ENCODE results near the gene LNX1.

The LNX1 gene

DNA sequence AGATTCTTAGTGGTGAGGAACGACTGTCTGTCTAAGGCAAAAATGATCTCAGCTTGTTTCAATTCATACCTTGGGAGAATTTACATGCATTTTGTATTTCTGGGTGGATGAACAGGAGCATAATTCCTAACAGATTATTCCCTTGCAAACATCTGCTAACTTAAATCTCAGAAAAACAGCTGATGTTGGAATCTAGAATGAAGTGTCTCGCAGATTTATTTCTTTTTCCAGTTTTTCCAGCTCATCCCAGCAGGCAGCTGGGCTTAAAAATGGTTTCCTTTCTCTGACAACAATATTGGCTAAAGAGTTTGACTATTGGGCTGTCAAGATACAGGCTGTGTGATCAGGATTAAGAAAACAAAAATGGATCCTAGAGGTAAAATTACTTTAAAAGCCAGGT lies 1.1 kb downstream of the LNX1 start:
- 95 to 97% methylated on average over 2 of the region's 2 CpGs for WGBS, 2 experiments
- H3K36me3 ChIP-seq (ENCODE audit: control insufficient read depth, insufficient read depth, low read length) = no peaks in the 10 kb centered on the region
- no peak overlapping the region for H3K4me3 ChIP-seq (ENCODE audit: insufficient read depth, low read depth, low read length)
- H3K9me3 ChIP-seq (ENCODE audit: control insufficient read depth, low read length) = no peaks in the 10 kb centered on the region
- no peak overlapping the region for H3K27ac ChIP-seq (ENCODE audit: insufficient read depth, low read depth, low read length, poor library complexity, severe bottlenecking)
- no peaks in the 10 kb centered on the region for H3K27me3 ChIP-seq (ENCODE audit: control insufficient read depth, insufficient read depth, low read length, poor library complexity, severe bottlenecking)
- H3K4me1 ChIP-seq (ENCODE audit: control insufficient read depth, insufficient read depth, low read length) = peaks cover 19% of the 10 kb centered on the region

DNA sequence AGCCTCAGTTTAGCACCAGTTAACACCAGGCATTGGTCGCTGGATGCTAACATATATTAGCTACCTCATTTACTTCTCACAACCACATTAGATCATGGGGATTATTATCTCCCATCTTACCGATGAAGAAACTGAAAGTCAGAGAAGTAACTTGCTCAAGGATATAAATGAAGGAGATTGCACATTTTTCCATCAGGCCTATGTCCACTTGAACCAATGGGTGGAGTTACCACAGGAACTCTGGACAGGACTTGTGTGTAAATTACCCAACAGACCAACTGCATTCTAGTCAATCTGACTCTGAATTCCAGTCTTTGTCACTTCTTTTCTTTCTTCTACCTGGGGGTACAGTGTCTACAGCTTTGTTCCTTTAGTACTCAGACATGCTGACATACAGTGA lies 1.8 kb downstream of the LNX1 start:
- no peaks in the 10 kb centered on the region for H3K36me3 ChIP-seq (ENCODE audit: control insufficient read depth, insufficient read depth, low read length)
- no peaks in the 10 kb centered on the region for H3K9me3 ChIP-seq (ENCODE audit: control insufficient read depth, low read length)
- no peak overlapping the region for H3K4me3 ChIP-seq (ENCODE audit: insufficient read depth, low read depth, low read length)
- 93 to 97% methylated on average over 1 to 2 of the region's 2 CpGs for WGBS, 2 experiments
- no peaks in the 10 kb centered on the region for H3K27me3 ChIP-seq (ENCODE audit: control insufficient read depth, insufficient read depth, low read length, poor library complexity, severe bottlenecking)
- peaks cover 19% of the 10 kb centered on the region for H3K4me1 ChIP-seq (ENCODE audit: control insufficient read depth, insufficient read depth, low read length)
- no peak overlapping the region for H3K27ac ChIP-seq (ENCODE audit: insufficient read depth, low read depth, low read length, poor library complexity, severe bottlenecking)

DNA sequence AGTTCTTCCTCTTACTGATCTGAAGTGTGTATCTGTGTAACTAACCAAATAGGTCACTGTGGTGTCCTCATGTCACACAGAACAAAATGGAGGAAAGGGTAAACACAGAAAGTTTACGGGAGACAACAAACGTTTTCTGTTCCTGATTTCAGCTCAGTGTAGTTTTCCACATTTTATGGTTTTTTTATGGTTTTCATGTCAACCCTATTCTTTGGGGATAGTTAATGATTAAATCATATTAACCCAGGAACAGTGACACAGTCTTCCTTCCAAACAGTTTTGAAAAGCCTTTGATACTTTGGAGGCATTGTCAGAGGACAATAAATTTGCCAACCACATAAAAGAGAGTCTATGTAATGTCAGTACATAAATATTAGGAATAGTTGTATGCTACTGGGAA lies 4.2 kb downstream of the LNX1 start:
- no peaks in the 10 kb centered on the region for H3K27me3 ChIP-seq (ENCODE audit: control insufficient read depth, insufficient read depth, low read length, poor library complexity, severe bottlenecking)
- no peaks in the 10 kb centered on the region for H3K36me3 ChIP-seq (ENCODE audit: control insufficient read depth, insufficient read depth, low read length)
- no peak overlapping the region for H3K27ac ChIP-seq (ENCODE audit: insufficient read depth, low read depth, low read length, poor library complexity, severe bottlenecking)
- peaks cover 12% of the 10 kb centered on the region for H3K4me1 ChIP-seq (ENCODE audit: control insufficient read depth, insufficient read depth, low read length)
- WGBS, 2 experiments = 93 to 95% methylated on average over 2 of the region's 2 CpGs
- no peak overlapping the region for H3K4me3 ChIP-seq (ENCODE audit: insufficient read depth, low read depth, low read length)
- H3K9me3 ChIP-seq (ENCODE audit: control insufficient read depth, low read length) = no peaks in the 10 kb centered on the region

DNA sequence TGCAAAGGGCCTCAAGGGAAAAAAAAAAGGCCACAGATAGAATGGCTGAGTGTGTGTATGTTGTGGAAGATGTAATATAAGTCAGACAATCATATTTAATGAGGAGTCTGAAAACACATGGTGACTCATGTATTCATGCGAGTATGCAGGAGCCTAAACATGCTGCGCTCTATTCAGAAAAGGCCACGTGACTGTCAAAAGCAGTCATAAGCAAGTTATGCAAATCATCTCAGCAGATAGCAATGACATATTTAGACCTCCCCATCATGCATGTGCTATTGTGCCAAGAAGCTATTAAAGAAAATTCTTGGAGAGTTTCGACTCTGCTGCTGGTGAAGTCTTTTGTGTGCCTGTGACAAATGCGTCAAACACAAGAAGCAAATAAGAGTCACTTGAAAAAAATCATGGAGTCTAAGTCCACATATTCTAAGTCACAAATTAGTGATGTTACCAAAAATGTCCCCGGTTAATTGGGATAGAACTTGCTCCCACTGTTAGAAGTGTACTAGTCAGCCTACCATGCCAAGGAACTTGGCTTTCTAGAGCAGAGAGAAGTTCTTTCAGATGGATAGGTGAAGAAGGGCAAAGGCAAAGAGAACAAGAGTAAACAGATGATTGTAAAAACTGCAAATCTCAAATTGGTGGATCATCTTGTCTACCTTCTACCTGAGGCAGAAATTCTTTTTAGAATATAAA lies 5.0 kb downstream of the LNX1 start:
- H3K27me3 ChIP-seq (ENCODE audit: control insufficient read depth, insufficient read depth, low read length, poor library complexity, severe bottlenecking) = no peaks in the 10 kb centered on the region
- WGBS, 2 experiments = 95% methylated on average over 6 of the region's 6 CpGs
- H3K4me3 ChIP-seq (ENCODE audit: insufficient read depth, low read depth, low read length) = no peak overlapping the region
- no peak overlapping the region for H3K27ac ChIP-seq (ENCODE audit: insufficient read depth, low read depth, low read length, poor library complexity, severe bottlenecking)
- H3K9me3 ChIP-seq (ENCODE audit: control insufficient read depth, low read length) = no peaks in the 10 kb centered on the region
- H3K36me3 ChIP-seq (ENCODE audit: control insufficient read depth, insufficient read depth, low read length) = no peaks in the 10 kb centered on the region
- peaks cover 9% of the 10 kb centered on the region for H3K4me1 ChIP-seq (ENCODE audit: control insufficient read depth, insufficient read depth, low read length)

DNA sequence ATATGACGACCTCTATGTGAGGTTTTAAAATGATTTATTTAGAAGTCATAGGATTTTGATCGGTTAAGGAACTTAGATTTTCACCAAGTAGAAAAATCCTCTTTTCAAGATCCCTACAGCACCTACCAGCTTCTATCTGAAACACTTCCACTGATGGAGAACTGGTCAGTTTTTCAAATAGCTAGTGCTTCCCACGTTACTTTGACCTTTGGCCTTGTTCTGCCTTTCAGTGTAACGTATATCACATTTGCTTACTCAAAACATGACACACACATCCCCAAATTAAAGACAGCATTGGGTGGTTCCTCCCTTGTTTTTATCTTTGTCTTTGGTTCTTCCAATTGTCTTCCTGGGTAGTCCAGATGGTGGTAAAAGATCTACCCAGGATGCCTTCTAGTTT lies 6.6 kb downstream of the LNX1 start:
- Histone ChIP-seq H3K9me3 (ENCODE audit: control insufficient read depth, low read length) (no peaks in the 10 kb centered on the region), H3K4me1 (ENCODE audit: control insufficient read depth, insufficient read depth, low read length) (no peaks in the 10 kb centered on the region), H3K27ac (ENCODE audit: insufficient read depth, low read depth, low read length, poor library complexity, severe bottlenecking) (no peak overlapping the region), H3K36me3 (ENCODE audit: control insufficient read depth, insufficient read depth, low read length) (no peaks in the 10 kb centered on the region), H3K4me3 (ENCODE audit: insufficient read depth, low read depth, low read length) (no peak overlapping the region), H3K27me3 (ENCODE audit: control insufficient read depth, insufficient read depth, low read length, poor library complexity, severe bottlenecking) (no peaks in the 10 kb centered on the region)
- WGBS, 2 experiments = 84 to 91% methylated on average over 4 of the region's 4 CpGs

DNA sequence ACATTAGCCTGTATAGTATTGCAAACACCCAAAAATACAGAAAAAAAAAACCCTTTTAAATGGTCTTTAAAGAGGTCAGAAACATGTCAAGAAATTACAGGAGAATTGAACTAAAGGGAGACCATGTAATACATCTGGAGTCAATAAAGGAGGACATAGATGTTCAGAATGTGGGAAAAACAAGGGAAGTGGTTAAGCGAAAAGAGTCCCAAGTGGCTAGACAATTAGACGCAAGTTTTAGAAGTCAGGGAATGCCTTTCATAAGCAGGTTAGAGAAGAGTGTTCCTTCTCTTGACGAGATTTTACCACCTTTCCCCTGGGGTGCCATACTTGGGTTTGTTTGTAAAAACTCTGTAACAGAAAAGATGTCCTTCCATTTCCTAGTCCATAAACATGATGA lies 7.8 kb downstream of the LNX1 start:
- Histone ChIP-seq H3K36me3 (ENCODE audit: control insufficient read depth, insufficient read depth, low read length) (no peaks in the 10 kb centered on the region), H3K4me1 (ENCODE audit: control insufficient read depth, insufficient read depth, low read length) (no peaks in the 10 kb centered on the region), H3K4me3 (ENCODE audit: insufficient read depth, low read depth, low read length) (no peak overlapping the region), H3K9me3 (ENCODE audit: control insufficient read depth, low read length) (no peaks in the 10 kb centered on the region), H3K27me3 (ENCODE audit: control insufficient read depth, insufficient read depth, low read length, poor library complexity, severe bottlenecking) (no peaks in the 10 kb centered on the region), H3K27ac (ENCODE audit: insufficient read depth, low read depth, low read length, poor library complexity, severe bottlenecking) (no peak overlapping the region)
- WGBS, 2 experiments = 93% methylated on average over 3 of the region's 3 CpGs

DNA sequence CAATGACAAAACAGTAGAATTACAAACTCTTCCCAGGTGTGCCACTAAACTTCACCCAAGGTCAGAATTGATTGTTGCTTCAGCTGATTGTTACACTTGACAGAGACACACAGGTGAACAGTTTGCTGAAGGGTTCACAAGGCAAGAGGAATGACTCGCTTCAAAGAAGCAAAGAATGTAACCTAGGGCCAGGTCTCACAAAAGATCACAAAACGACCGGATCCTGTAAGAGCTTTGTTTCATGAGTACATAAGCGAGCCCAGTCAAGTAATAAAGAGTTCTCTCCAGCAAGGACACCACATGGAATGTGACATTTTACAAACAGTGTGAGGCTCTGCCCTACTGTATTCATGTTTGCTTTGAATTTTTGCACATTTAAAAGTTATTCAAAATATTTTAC lies 9.1 kb downstream of the LNX1 start:
- 68% methylated on average over 4 of the region's 4 CpGs for WGBS, 2 experiments
- Histone ChIP-seq H3K4me3 (ENCODE audit: insufficient read depth, low read depth, low read length) (no peak overlapping the region), H3K9me3 (ENCODE audit: control insufficient read depth, low read length) (no peaks in the 10 kb centered on the region), H3K4me1 (ENCODE audit: control insufficient read depth, insufficient read depth, low read length) (no peaks in the 10 kb centered on the region), H3K27me3 (ENCODE audit: control insufficient read depth, insufficient read depth, low read length, poor library complexity, severe bottlenecking) (no peaks in the 10 kb centered on the region), H3K27ac (ENCODE audit: insufficient read depth, low read depth, low read length, poor library complexity, severe bottlenecking) (no peak overlapping the region), H3K36me3 (ENCODE audit: control insufficient read depth, insufficient read depth, low read length) (no peaks in the 10 kb centered on the region)

DNA sequence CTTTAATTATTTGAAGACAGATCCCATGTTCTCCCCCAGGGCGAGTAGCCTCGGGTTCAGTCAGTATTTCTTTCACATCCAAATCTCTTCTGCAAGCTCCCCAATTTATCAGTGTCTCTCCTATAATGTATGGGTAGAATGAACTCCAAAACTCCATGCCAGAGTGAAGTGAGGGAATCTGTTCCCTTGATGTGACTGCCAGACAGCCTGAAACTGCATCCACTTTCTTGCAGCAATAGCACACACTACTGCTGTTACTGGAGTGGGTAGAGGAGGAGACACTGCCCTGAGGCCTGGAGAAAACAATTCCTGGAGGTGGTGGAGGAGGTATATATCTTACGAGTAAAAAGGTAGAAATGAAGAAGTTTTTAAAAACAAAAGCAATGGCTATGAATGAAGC lies 11.0 kb downstream of the LNX1 start:
- Histone ChIP-seq H3K27ac (ENCODE audit: insufficient read depth, low read depth, low read length, poor library complexity, severe bottlenecking) (no peak overlapping the region), H3K4me1 (ENCODE audit: control insufficient read depth, insufficient read depth, low read length) (no peaks in the 10 kb centered on the region), H3K27me3 (ENCODE audit: control insufficient read depth, insufficient read depth, low read length, poor library complexity, severe bottlenecking) (no peaks in the 10 kb centered on the region), H3K36me3 (ENCODE audit: control insufficient read depth, insufficient read depth, low read length) (no peaks in the 10 kb centered on the region), H3K9me3 (ENCODE audit: control insufficient read depth, low read length) (no peaks in the 10 kb centered on the region), H3K4me3 (ENCODE audit: insufficient read depth, low read depth, low read length) (no peak overlapping the region)
- WGBS, 2 experiments = 90 to 91% methylated on average over 1 to 3 of the region's 3 CpGs

DNA sequence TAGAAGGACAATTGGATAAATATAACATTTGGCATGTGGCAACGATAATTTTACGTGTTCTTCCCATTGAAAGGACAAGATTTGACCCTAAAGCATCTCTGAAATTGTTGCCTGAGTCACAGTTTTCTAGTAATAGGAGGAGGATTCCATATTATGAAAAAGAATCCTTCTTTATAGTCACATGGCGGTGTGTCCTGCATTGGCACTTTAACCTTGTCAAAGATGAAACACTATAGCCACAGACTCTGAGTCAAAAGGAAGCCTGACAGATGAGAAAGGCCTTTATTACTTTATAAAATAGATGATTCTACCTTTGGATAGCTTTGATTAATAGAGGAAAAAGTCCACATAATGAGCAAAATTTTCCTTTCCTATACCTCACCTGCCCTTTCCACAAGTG lies 11.5 kb downstream of the LNX1 start:
- no peak overlapping the region for H3K27ac ChIP-seq (ENCODE audit: insufficient read depth, low read depth, low read length, poor library complexity, severe bottlenecking)
- no peaks in the 10 kb centered on the region for H3K27me3 ChIP-seq (ENCODE audit: control insufficient read depth, insufficient read depth, low read length, poor library complexity, severe bottlenecking)
- H3K4me3 ChIP-seq (ENCODE audit: insufficient read depth, low read depth, low read length) = no peak overlapping the region
- H3K36me3 ChIP-seq (ENCODE audit: control insufficient read depth, insufficient read depth, low read length) = no peaks in the 10 kb centered on the region
- no peaks in the 10 kb centered on the region for H3K4me1 ChIP-seq (ENCODE audit: control insufficient read depth, insufficient read depth, low read length)
- WGBS, 2 experiments = 89 to 97% methylated on average over 2 to 3 of the region's 3 CpGs
- H3K9me3 ChIP-seq (ENCODE audit: control insufficient read depth, low read length) = no peaks in the 10 kb centered on the region

DNA sequence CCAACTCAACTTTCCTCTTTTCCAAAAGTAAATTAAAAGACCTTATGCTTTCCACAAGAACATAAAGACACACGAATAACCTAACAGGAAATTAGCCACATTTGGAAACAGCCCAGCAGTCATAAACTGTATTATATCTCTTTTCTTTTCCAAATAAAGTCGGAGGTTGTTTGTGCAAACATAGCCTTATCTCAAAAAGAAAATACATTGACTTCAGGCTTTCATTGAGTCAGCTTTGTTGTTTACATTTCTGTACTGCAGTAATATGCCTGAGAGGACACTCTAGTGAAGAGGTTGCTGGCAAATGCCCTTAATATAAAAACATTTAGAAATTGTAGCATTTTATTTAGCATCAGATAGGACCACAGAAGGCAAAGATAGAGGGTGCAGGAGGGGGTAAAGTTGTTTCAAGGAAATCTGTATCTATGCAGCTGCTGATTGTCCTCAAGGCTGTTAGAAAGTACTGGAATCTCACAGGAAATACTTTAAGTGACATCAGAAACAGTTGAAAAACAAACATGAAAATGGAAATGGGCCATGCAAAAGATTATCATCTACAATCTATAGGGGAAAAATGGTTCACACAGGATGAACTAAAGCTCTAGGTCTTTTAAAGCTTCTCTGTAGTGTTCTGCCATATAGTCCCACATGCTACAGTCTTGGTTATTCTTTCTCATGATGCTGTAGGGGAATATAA lies 14.5 kb downstream of the LNX1 start:
- no peaks in the 10 kb centered on the region for H3K36me3 ChIP-seq (ENCODE audit: control insufficient read depth, insufficient read depth, low read length)
- no peak overlapping the region for H3K27ac ChIP-seq (ENCODE audit: insufficient read depth, low read depth, low read length, poor library complexity, severe bottlenecking)
- WGBS, 2 experiments = 95 to 97% methylated on average over 2 of the region's 2 CpGs

More for the DNA sequence above, 14.5 kb downstream of the LNX1 start:
- H3K9me3 ChIP-seq (ENCODE audit: control insufficient read depth, low read length) = no peaks in the 10 kb centered on the region
- H3K27me3 ChIP-seq (ENCODE audit: control insufficient read depth, insufficient read depth, low read length, poor library complexity, severe bottlenecking) = no peaks in the 10 kb centered on the region
- H3K4me3 ChIP-seq (ENCODE audit: insufficient read depth, low read depth, low read length) = no peak overlapping the region
- no peaks in the 10 kb centered on the region for H3K4me1 ChIP-seq (ENCODE audit: control insufficient read depth, insufficient read depth, low read length)
